Measurements from ENCODE around the gene CDYL.

The CDYL gene

GRCh38 chr6:4928426-4928825 lies 152.2 kb downstream of the CDYL start:
- Histone ChIP-seq H3K9me3 (ENCODE audit: control insufficient read depth, low read length) (no peaks in the 10 kb centered on the region), H3K27me3 (ENCODE audit: control insufficient read depth, insufficient read depth, low read length) (no peaks in the 10 kb centered on the region), H3K9ac (ENCODE audit: low read length) (no peak overlapping the region), H3K4me3 (ENCODE audit: low read length) (no peak overlapping the region), H3K36me3 (ENCODE audit: control insufficient read depth, insufficient read depth, low read length) (no peaks in the 10 kb centered on the region), H3K4me1 (ENCODE audit: control insufficient read depth, insufficient read depth, low read length) (peaks cover 20% of the 10 kb centered on the region)

- peaks cover 20% of the 10 kb centered on the region for H3K4me1 ChIP-seq (ENCODE audit: control insufficient read depth, insufficient read depth, low read length)
- H3K36me3 ChIP-seq (ENCODE audit: control insufficient read depth, insufficient read depth, low read length) = no peaks in the 10 kb centered on the region
- H3K27me3 ChIP-seq (ENCODE audit: control insufficient read depth, insufficient read depth, low read length) = no peaks in the 10 kb centered on the region
- no peak overlapping the region for H3K4me3 ChIP-seq (ENCODE audit: low read length)
- no peaks in the 10 kb centered on the region for H3K9me3 ChIP-seq (ENCODE audit: control insufficient read depth, low read length)
- H3K9ac ChIP-seq (ENCODE audit: low read length) = no peak overlapping the region
Measured at GRCh38 chr6:4929097-4929718, 153.0 kb downstream of the CDYL start.

GRCh38 chr6:4930025-4930691 lies 154.0 kb downstream of the CDYL start:
- Histone ChIP-seq H3K4me1 (ENCODE audit: control insufficient read depth, insufficient read depth, low read length) (peaks cover 20% of the 10 kb centered on the region), H3K9me3 (ENCODE audit: control insufficient read depth, low read length) (no peaks in the 10 kb centered on the region), H3K4me3 (ENCODE audit: low read length) (no peak overlapping the region), H3K36me3 (ENCODE audit: control insufficient read depth, insufficient read depth, low read length) (no peaks in the 10 kb centered on the region), H3K9ac (ENCODE audit: low read length) (no peak overlapping the region), H3K27me3 (ENCODE audit: control insufficient read depth, insufficient read depth, low read length) (no peaks in the 10 kb centered on the region)

GRCh38 chr6:4931530-4932227 lies 155.5 kb downstream of the CDYL start:
- Histone ChIP-seq H3K27me3 (ENCODE audit: control insufficient read depth, insufficient read depth, low read length) (no peaks in the 10 kb centered on the region), H3K9ac (ENCODE audit: low read length) (no peak overlapping the region), H3K9me3 (ENCODE audit: control insufficient read depth, low read length) (no peaks in the 10 kb centered on the region), H3K36me3 (ENCODE audit: control insufficient read depth, insufficient read depth, low read length) (no peaks in the 10 kb centered on the region), H3K4me1 (ENCODE audit: control insufficient read depth, insufficient read depth, low read length) (peaks cover 22% of the 10 kb centered on the region), H3K4me3 (ENCODE audit: low read length) (no peak overlapping the region)

GRCh38 chr6:4932228-4932903 lies 156.2 kb downstream of the CDYL start:
- no peak overlapping the region for H3K4me3 ChIP-seq (ENCODE audit: low read length)
- H3K9me3 ChIP-seq (ENCODE audit: control insufficient read depth, low read length) = no peaks in the 10 kb centered on the region
- no peak overlapping the region for H3K9ac ChIP-seq (ENCODE audit: low read length)
- H3K27me3 ChIP-seq (ENCODE audit: control insufficient read depth, insufficient read depth, low read length) = no peaks in the 10 kb centered on the region
- H3K4me1 ChIP-seq (ENCODE audit: control insufficient read depth, insufficient read depth, low read length) = peaks cover 22% of the 10 kb centered on the region
- H3K36me3 ChIP-seq (ENCODE audit: control insufficient read depth, insufficient read depth, low read length) = no peaks in the 10 kb centered on the region

GRCh38 chr6:4935486-4935885 lies 159.3 kb downstream of the CDYL start:
- Histone ChIP-seq H3K27me3 (ENCODE audit: control insufficient read depth, insufficient read depth, low read length) (no peaks in the 10 kb centered on the region), H3K4me3 (ENCODE audit: low read length) (no peak overlapping the region), H3K9me3 (ENCODE audit: control insufficient read depth, low read length) (no peaks in the 10 kb centered on the region), H3K9ac (ENCODE audit: low read length) (no peak overlapping the region), H3K4me1 (ENCODE audit: control insufficient read depth, insufficient read depth, low read length) (peaks cover 22% of the 10 kb centered on the region), H3K36me3 (ENCODE audit: control insufficient read depth, insufficient read depth, low read length) (no peaks in the 10 kb centered on the region)

GRCh38 chr6:4935975-4936680 lies 159.9 kb downstream of the CDYL start:
- Histone ChIP-seq H3K4me1 (ENCODE audit: control insufficient read depth, insufficient read depth, low read length) (peaks cover 18% of the 10 kb centered on the region), H3K9me3 (ENCODE audit: control insufficient read depth, low read length) (no peaks in the 10 kb centered on the region), H3K36me3 (ENCODE audit: control insufficient read depth, insufficient read depth, low read length) (no peaks in the 10 kb centered on the region), H3K27me3 (ENCODE audit: control insufficient read depth, insufficient read depth, low read length) (no peaks in the 10 kb centered on the region), H3K4me3 (ENCODE audit: low read length) (no peak overlapping the region), H3K9ac (ENCODE audit: low read length) (no peak overlapping the region)

GRCh38 chr6:4936681-4937041 lies 160.5 kb downstream of the CDYL start:
- no peak overlapping the region for H3K4me3 ChIP-seq (ENCODE audit: low read length)
- H3K36me3 ChIP-seq (ENCODE audit: control insufficient read depth, insufficient read depth, low read length) = no peaks in the 10 kb centered on the region
- no peak overlapping the region for H3K9ac ChIP-seq (ENCODE audit: low read length)
- H3K27me3 ChIP-seq (ENCODE audit: control insufficient read depth, insufficient read depth, low read length) = no peaks in the 10 kb centered on the region
- no peaks in the 10 kb centered on the region for H3K9me3 ChIP-seq (ENCODE audit: control insufficient read depth, low read length)
- H3K4me1 ChIP-seq (ENCODE audit: control insufficient read depth, insufficient read depth, low read length) = peaks cover 13% of the 10 kb centered on the region

GRCh38 chr6:4937414-4937813 lies 161.2 kb downstream of the CDYL start:
- Histone ChIP-seq H3K27me3 (ENCODE audit: control insufficient read depth, insufficient read depth, low read length) (no peaks in the 10 kb centered on the region), H3K9me3 (ENCODE audit: control insufficient read depth, low read length) (no peaks in the 10 kb centered on the region), H3K4me1 (ENCODE audit: control insufficient read depth, insufficient read depth, low read length) (peaks cover 11% of the 10 kb centered on the region), H3K36me3 (ENCODE audit: control insufficient read depth, insufficient read depth, low read length) (no peaks in the 10 kb centered on the region), H3K9ac (ENCODE audit: low read length) (no peak overlapping the region), H3K4me3 (ENCODE audit: low read length) (no peak overlapping the region)

- no peak overlapping the region for H3K4me3 ChIP-seq (ENCODE audit: low read length)
- no peak overlapping the region for H3K9ac ChIP-seq (ENCODE audit: low read length)
- H3K27me3 ChIP-seq (ENCODE audit: control insufficient read depth, insufficient read depth, low read length) = no peaks in the 10 kb centered on the region
- H3K36me3 ChIP-seq (ENCODE audit: control insufficient read depth, insufficient read depth, low read length) = no peaks in the 10 kb centered on the region
- H3K4me1 ChIP-seq (ENCODE audit: control insufficient read depth, insufficient read depth, low read length) = peaks cover 13% of the 10 kb centered on the region
- H3K9me3 ChIP-seq (ENCODE audit: control insufficient read depth, low read length) = no peaks in the 10 kb centered on the region
Measured at GRCh38 chr6:4939241-4939640, 163.0 kb downstream of the CDYL start.

GRCh38 chr6:4940416-4940815 lies 164.2 kb downstream of the CDYL start:
- no peaks in the 10 kb centered on the region for H3K36me3 ChIP-seq (ENCODE audit: control insufficient read depth, insufficient read depth, low read length)
- no peak overlapping the region for H3K4me3 ChIP-seq (ENCODE audit: low read length)
- no peaks in the 10 kb centered on the region for H3K27me3 ChIP-seq (ENCODE audit: control insufficient read depth, insufficient read depth, low read length)
- no peaks in the 10 kb centered on the region for H3K9me3 ChIP-seq (ENCODE audit: control insufficient read depth, low read length)
- H3K4me1 ChIP-seq (ENCODE audit: control insufficient read depth, insufficient read depth, low read length) = peaks cover 13% of the 10 kb centered on the region
- H3K9ac ChIP-seq (ENCODE audit: low read length) = no peak overlapping the region
